ENCODE data around the gene HEMGN. TPM values are rescaled to one million over a fixed set of nuclear protein-coding genes. Genes with fewer than 3 reads are reported as not detected.

Gene HEMGN
- total RNA-seq, 1 experiment from 2014 or later, result 0.11 TPM

DNA sequence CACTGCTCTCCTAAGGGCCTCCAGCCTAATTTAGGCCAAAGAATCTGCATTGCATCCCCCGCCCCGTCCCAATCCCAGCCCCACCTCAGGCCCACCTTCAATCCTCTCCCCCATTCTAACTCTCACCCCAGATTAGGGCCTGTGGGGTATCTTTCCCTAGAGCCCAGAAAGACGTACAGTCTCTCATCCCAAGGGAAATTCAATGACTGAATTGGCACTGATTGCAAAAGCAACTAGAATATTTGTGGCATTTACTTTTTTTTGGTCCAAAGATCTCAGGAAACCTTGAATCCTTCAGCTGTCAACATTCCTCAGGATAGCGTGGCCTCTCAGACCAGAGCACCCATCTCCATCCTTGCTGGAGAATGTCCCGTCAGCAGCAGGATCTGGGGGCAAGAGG lies 46.2 kb downstream of the HEMGN start (continued):
- TF ChIP-seq, protein P1, sequence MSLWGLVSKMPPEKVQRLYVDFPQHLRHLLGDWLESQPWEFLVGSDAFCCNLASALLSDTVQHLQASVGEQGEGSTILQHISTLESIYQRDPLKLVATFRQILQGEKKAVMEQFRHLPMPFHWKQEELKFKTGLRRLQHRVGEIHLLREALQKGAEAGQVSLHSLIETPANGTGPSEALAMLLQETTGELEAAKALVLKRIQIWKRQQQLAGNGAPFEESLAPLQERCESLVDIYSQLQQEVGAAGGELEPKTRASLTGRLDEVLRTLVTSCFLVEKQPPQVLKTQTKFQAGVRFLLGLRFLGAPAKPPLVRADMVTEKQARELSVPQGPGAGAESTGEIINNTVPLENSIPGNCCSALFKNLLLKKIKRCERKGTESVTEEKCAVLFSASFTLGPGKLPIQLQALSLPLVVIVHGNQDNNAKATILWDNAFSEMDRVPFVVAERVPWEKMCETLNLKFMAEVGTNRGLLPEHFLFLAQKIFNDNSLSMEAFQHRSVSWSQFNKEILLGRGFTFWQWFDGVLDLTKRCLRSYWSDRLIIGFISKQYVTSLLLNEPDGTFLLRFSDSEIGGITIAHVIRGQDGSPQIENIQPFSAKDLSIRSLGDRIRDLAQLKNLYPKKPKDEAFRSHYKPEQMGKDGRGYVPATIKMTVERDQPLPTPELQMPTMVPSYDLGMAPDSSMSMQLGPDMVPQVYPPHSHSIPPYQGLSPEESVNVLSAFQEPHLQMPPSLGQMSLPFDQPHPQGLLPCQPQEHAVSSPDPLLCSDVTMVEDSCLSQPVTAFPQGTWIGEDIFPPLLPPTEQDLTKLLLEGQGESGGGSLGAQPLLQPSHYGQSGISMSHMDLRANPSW (CRISPR knock-in tag; conservative IDR thresholded peaks at IDR 0.05; ENCODE audit: low read depth), result no peak
- TF ChIP-seq, protein P2, sequence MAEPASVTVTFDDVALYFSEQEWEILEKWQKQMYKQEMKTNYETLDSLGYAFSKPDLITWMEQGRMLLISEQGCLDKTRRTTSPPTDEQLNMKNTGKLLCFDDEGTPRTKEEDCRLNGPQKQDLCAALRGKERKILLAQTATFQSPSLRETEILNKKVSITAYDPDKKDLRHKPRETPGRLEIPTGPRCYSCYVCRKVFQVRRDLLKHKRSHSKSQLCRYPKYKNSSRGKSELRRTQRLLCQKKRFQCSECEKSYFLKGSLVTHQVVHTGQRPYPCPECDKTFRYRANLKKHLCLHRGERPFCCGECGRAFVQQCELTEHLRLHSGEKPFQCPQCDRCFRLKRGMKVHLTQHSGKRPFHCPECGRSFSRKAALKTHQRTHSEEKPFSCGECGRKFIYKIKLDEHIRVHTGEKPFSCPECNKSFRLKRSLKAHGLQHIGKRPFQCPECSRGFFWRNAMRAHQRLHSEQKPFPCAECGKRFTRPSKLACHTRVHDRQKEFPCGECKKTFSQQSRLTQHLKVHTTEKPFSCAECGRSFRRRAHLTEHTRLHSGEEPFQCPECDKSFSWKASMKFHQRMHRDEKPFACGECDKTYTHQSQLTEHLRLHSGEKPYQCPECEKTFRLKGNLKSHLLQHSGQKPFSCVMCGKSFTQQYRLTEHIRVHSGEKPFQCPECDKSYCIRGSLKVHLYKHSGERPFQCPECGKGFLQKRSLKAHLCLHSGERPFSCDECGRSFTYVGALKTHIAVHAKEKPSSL (CRISPR knock-in tag; conservative IDR thresholded peaks at IDR 0.05), result no peak
- TF ChIP-seq MXD4 (CRISPR knock-in tag; IDR thresholded peaks at IDR 0.05; ENCODE audit: borderline replicate concordance), result no peak
- no peak for TF ChIP-seq RORB (CRISPR knock-in tag; IDR thresholded peaks at IDR 0.05)
- TF ChIP-seq, protein P3, sequence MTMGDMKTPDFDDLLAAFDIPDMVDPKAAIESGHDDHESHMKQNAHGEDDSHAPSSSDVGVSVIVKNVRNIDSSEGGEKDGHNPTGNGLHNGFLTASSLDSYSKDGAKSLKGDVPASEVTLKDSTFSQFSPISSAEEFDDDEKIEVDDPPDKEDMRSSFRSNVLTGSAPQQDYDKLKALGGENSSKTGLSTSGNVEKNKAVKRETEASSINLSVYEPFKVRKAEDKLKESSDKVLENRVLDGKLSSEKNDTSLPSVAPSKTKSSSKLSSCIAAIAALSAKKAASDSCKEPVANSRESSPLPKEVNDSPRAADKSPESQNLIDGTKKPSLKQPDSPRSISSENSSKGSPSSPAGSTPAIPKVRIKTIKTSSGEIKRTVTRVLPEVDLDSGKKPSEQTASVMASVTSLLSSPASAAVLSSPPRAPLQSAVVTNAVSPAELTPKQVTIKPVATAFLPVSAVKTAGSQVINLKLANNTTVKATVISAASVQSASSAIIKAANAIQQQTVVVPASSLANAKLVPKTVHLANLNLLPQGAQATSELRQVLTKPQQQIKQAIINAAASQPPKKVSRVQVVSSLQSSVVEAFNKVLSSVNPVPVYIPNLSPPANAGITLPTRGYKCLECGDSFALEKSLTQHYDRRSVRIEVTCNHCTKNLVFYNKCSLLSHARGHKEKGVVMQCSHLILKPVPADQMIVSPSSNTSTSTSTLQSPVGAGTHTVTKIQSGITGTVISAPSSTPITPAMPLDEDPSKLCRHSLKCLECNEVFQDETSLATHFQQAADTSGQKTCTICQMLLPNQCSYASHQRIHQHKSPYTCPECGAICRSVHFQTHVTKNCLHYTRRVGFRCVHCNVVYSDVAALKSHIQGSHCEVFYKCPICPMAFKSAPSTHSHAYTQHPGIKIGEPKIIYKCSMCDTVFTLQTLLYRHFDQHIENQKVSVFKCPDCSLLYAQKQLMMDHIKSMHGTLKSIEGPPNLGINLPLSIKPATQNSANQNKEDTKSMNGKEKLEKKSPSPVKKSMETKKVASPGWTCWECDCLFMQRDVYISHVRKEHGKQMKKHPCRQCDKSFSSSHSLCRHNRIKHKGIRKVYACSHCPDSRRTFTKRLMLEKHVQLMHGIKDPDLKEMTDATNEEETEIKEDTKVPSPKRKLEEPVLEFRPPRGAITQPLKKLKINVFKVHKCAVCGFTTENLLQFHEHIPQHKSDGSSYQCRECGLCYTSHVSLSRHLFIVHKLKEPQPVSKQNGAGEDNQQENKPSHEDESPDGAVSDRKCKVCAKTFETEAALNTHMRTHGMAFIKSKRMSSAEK (CRISPR knock-in tag; IDR thresholded peaks at IDR 0.05; ENCODE audit: borderline replicate concordance), result no peak
- TF ChIP-seq, protein P4, sequence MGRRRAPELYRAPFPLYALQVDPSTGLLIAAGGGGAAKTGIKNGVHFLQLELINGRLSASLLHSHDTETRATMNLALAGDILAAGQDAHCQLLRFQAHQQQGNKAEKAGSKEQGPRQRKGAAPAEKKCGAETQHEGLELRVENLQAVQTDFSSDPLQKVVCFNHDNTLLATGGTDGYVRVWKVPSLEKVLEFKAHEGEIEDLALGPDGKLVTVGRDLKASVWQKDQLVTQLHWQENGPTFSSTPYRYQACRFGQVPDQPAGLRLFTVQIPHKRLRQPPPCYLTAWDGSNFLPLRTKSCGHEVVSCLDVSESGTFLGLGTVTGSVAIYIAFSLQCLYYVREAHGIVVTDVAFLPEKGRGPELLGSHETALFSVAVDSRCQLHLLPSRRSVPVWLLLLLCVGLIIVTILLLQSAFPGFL (CRISPR knock-in tag; IDR thresholded peaks at IDR 0.05; ENCODE audit: borderline replicate concordance), result no peak
- no peak for TF ChIP-seq JAZF1 (CRISPR knock-in tag; IDR thresholded peaks at IDR 0.05)
- TF ChIP-seq, protein P5, sequence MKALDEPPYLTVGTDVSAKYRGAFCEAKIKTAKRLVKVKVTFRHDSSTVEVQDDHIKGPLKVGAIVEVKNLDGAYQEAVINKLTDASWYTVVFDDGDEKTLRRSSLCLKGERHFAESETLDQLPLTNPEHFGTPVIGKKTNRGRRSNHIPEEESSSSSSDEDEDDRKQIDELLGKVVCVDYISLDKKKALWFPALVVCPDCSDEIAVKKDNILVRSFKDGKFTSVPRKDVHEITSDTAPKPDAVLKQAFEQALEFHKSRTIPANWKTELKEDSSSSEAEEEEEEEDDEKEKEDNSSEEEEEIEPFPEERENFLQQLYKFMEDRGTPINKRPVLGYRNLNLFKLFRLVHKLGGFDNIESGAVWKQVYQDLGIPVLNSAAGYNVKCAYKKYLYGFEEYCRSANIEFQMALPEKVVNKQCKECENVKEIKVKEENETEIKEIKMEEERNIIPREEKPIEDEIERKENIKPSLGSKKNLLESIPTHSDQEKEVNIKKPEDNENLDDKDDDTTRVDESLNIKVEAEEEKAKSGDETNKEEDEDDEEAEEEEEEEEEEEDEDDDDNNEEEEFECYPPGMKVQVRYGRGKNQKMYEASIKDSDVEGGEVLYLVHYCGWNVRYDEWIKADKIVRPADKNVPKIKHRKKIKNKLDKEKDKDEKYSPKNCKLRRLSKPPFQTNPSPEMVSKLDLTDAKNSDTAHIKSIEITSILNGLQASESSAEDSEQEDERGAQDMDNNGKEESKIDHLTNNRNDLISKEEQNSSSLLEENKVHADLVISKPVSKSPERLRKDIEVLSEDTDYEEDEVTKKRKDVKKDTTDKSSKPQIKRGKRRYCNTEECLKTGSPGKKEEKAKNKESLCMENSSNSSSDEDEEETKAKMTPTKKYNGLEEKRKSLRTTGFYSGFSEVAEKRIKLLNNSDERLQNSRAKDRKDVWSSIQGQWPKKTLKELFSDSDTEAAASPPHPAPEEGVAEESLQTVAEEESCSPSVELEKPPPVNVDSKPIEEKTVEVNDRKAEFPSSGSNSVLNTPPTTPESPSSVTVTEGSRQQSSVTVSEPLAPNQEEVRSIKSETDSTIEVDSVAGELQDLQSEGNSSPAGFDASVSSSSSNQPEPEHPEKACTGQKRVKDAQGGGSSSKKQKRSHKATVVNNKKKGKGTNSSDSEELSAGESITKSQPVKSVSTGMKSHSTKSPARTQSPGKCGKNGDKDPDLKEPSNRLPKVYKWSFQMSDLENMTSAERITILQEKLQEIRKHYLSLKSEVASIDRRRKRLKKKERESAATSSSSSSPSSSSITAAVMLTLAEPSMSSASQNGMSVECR (CRISPR knock-in tag; IDR thresholded peaks at IDR 0.05; ENCODE audit: borderline replicate concordance), result no peak
